Measurements from ENCODE around the gene OR2V1. TPM values are rescaled to one million over a fixed set of nuclear protein-coding genes. Genes with fewer than 3 reads are reported as not detected.
A peak's percentile ranks its signal among the peaks of the same experiment; 100 is the strongest.

The OR2V1 gene
- total RNA-seq, 2 donors from 2014 or later: not detected

- Histone ChIP-seq H3K27me3 (peaks cover 46% of the 10 kb centered on the region), H3K9me3 (no peaks in the 10 kb centered on the region), H3K9ac (ENCODE audit: low read depth in 2 of 2, low read length in 2 of 2) (no peak overlapping the region), H3K4me3 (no peak overlapping the region), H3K27ac (no peak overlapping the region), H3K36me3 (no peaks in the 10 kb centered on the region), H3K4me1 (peaks cover 3% of the 10 kb centered on the region)
- TF ChIP-seq CTCF (IDR thresholded peaks at IDR 0.05): no peak
- intact Hi-C loops (cut with DNase I): loop anchor here (10.0 kb wide), 1 partner anchor 383 kb away; no protein-coding TSS in a partner anchor
- DNase-seq: peak; percentile 44
Measured at GRCh38 chr5:181167814-181168488, 37.0 kb upstream of the OR2V1 start.

GRCh38 chr5:181166812-181167733 is 36.1 kb upstream of the OR2V1 start:
- H3K9me3 ChIP-seq: no peaks in the 10 kb centered on the region
- no peak overlapping the region for H3K9ac ChIP-seq (ENCODE audit: low read depth in 2 of 2, low read length in 2 of 2)
- no peaks in the 10 kb centered on the region for H3K36me3 ChIP-seq
- peaks cover 39% of the 10 kb centered on the region for H3K27me3 ChIP-seq
- DNase-seq: no peak
- peaks cover 3% of the 10 kb centered on the region for H3K4me1 ChIP-seq
- intact Hi-C loops (cut with DNase I): loop anchor here (10.0 kb wide), 1 partner anchor 382 kb away; no protein-coding TSS in a partner anchor
- no peak overlapping the region for H3K27ac ChIP-seq
- H3K4me3 ChIP-seq: no peak overlapping the region
- TF ChIP-seq CTCF (IDR thresholded peaks at IDR 0.05): no peak

GRCh38 chr5:181164076-181164952 is 33.3 kb upstream of the OR2V1 start:
- TF ChIP-seq CTCF (IDR thresholded peaks at IDR 0.05): no peak
- intact Hi-C loops (cut with DNase I): loop anchor here (10.0 kb wide), 1 partner anchor 380 kb away; no protein-coding TSS in a partner anchor
- DNase-seq: no peak
- H3K4me3 ChIP-seq: no peak overlapping the region
- no peaks in the 10 kb centered on the region for H3K9me3 ChIP-seq
- no peak overlapping the region for H3K27ac ChIP-seq
- H3K4me1 ChIP-seq: no peaks in the 10 kb centered on the region
- H3K36me3 ChIP-seq: no peaks in the 10 kb centered on the region
- peaks cover 23% of the 10 kb centered on the region for H3K27me3 ChIP-seq
- H3K9ac ChIP-seq (ENCODE audit: low read depth in 2 of 2, low read length in 2 of 2): no peak overlapping the region

- no peak overlapping the region for H3K4me3 ChIP-seq
- no peak overlapping the region for H3K27ac ChIP-seq
- no peak for TF ChIP-seq CTCF (IDR thresholded peaks at IDR 0.05)
- intact Hi-C loops (cut with DNase I): loop anchor here (10.0 kb wide), 1 partner anchor 379 kb away; no protein-coding TSS in a partner anchor
- H3K9ac ChIP-seq (ENCODE audit: low read depth in 2 of 2, low read length in 2 of 2): no peak overlapping the region
- no peaks in the 10 kb centered on the region for H3K9me3 ChIP-seq
- H3K36me3 ChIP-seq: no peaks in the 10 kb centered on the region
- peaks cover 20% of the 10 kb centered on the region for H3K27me3 ChIP-seq
- no peak for DNase-seq
- H3K4me1 ChIP-seq: no peaks in the 10 kb centered on the region
Measured at GRCh38 chr5:181163487-181164075, 32.6 kb upstream of the OR2V1 start.
